HepG2 (cell line): Measurements from ENCODE around the gene KRCC1. TPM values are rescaled to one million over a fixed set of nuclear protein-coding genes. Genes with fewer than 3 reads are reported as not detected.

Experiments
- ADNP ChIP-seq: sonication (generic); formaldehyde crosslinking; IDR thresholded peaks from 2 replicates; pipeline ENCODE4 v1.4.0; 2020; ENCODE audit warnings: missing genetic modification reagents
- ARID2 ChIP-seq: sonication (generic); formaldehyde crosslinking; IDR thresholded peaks from 2 replicates; pipeline ENCODE4 v1.8.1; 2022; ENCODE audit warnings: mild to moderate bottlenecking, missing genetic modification reagents, borderline replicate concordance
- ARID5B ChIP-seq: IDR thresholded peaks from 2 replicates; pipeline ENCODE4 v1.4.0; 2020; ENCODE audit warnings: mild to moderate bottlenecking, missing genetic modification reagents
- ATF1 ChIP-seq: IDR thresholded peaks from 2 replicates; pipeline ENCODE4 v1.6.1; 2016; ENCODE audit warnings: mild to moderate bottlenecking, control low read depth
- CCDC6 ChIP-seq: sonication (generic); formaldehyde crosslinking; IDR thresholded peaks from 2 replicates; pipeline ENCODE4 v1.8.1; 2022; ENCODE audit warnings: mild to moderate bottlenecking, missing genetic modification reagents, moderate library complexity
- FOXC1 ChIP-seq: sonication (generic); formaldehyde crosslinking; IDR thresholded peaks from 2 replicates; pipeline ENCODE4 v1.8.0; 2022; ENCODE audit warnings: mild to moderate bottlenecking, missing genetic modification reagents, borderline replicate concordance
- GLMP ChIP-seq: sonication (generic); formaldehyde crosslinking; IDR thresholded peaks from 2 replicates; pipeline ENCODE4 v1.9.0; 2021; ENCODE audit warnings: missing genetic modification reagents, mild to moderate bottlenecking, borderline replicate concordance
- HNF4A ChIP-seq: sonication (generic); formaldehyde crosslinking; IDR thresholded peaks from 2 replicates; pipeline ENCODE4 v1.4.0; 2020; ENCODE audit warnings: missing genetic modification reagents
- MAFF ChIP-seq: IDR thresholded peaks from 2 replicates; pipeline ENCODE4 v1.6.1; 2011; ENCODE audit warnings: low read depth, low read length, improper control_type of control experiment
- MXD3 ChIP-seq: IDR thresholded peaks from 2 replicates; pipeline ENCODE4 v1.6.1; 2016; ENCODE audit warnings: mild to moderate bottlenecking, missing biosample characterization, missing genetic modification reagents
- NFE2 ChIP-seq: sonication (generic); formaldehyde crosslinking; IDR thresholded peaks from 2 replicates; pipeline ENCODE4 v1.4.0; 2020; ENCODE audit warnings: missing genetic modification reagents
- PHF5A ChIP-seq: IDR thresholded peaks from one replicate; pipeline ENCODE4 v1.6.1; 2018; ENCODE audit warnings: low read depth, missing genetic modification reagents; ENCODE audit not compliant: unreplicated experiment
- PHF8 ChIP-seq: sonication (generic); formaldehyde crosslinking; IDR thresholded peaks from 2 replicates; pipeline ENCODE4 v1.5.0; 2020; ENCODE audit warnings: missing genetic modification reagents
- RFX1 ChIP-seq: fragments of 450-650 bp; IDR thresholded peaks from 2 replicates; pipeline ENCODE4 v1.6.1; 2017
- SP4 ChIP-seq: sonication (generic); formaldehyde crosslinking; IDR thresholded peaks from 2 replicates; pipeline ENCODE4 v1.8.1; 2023; ENCODE audit warnings: mild to moderate bottlenecking, missing genetic modification reagents
- SRSF1 ChIP-seq: fragments of 200-400 bp; formaldehyde crosslinking; optimal IDR thresholded peaks from 2 replicates; pipeline ENCODE3; 2017; ENCODE audit warnings: mild to moderate bottlenecking, low read depth, low read length, moderate library complexity
- TBX2 ChIP-seq: sonication (generic); formaldehyde crosslinking; IDR thresholded peaks from 2 replicates; pipeline ENCODE4 v1.5.0; 2020; ENCODE audit warnings: missing genetic modification reagents, mild to moderate bottlenecking, borderline replicate concordance
- TRAFD1 ChIP-seq: sonication (generic); formaldehyde crosslinking; IDR thresholded peaks from 2 replicates; pipeline ENCODE4 v1.5.1; 2020; ENCODE audit warnings: missing genetic modification reagents, mild to moderate bottlenecking, borderline replicate concordance
- ZNF280D ChIP-seq: sonication (generic); formaldehyde crosslinking; IDR thresholded peaks from 2 replicates; pipeline ENCODE4 v1.5.1; 2020; ENCODE audit warnings: mild to moderate bottlenecking, missing genetic modification reagents
- ZNF451 ChIP-seq: sonication (generic); formaldehyde crosslinking; IDR thresholded peaks from 2 replicates; pipeline ENCODE4 v1.5.0; 2020; ENCODE audit warnings: mild to moderate bottlenecking, missing genetic modification reagents
- ZNF777 ChIP-seq: sonication (generic); formaldehyde crosslinking; IDR thresholded peaks from 2 replicates; pipeline ENCODE4 v1.4.0; 2020; ENCODE audit warnings: missing genetic modification reagents
- polyA plus RNA-seq, 8 experiments: library from polyadenylated mRNA; depleted of rRNA in 3 of 8; stranded (reverse) in 7 of 8; unstranded in 1 of 8; fragments of >200 nt; fragmentation: Illumina TruSeq in 4 of 8; extraction: Trizol in 4 of 8; gene quantifications; 2 replicates each; pipeline versions ENCODE4 v1.2.1 to v1.2.3, GENCODE V29; 2011 to 2016; ENCODE audit warnings: low read depth in 4 of 8, missing spikeins in 1 of 8, mixed read lengths in 1 of 8; ENCODE audit not compliant: insufficient read depth in 1 of 8
- total RNA-seq, 5 experiments: library from RNA; depleted of rRNA; stranded (reverse); fragments of >200 nt; fragmentation: Illumina TruSeq; extraction: Trizol; gene quantifications; 2 replicates each; pipeline ENCODE4 v1.2.3, GENCODE V29; 2016; ENCODE audit warnings: low read depth in 1 of 5

The KRCC1 gene
- total and polyA plus RNA-seq, 2 of the 13 experiments (the other 11 are each of a cell fraction or from before 2014, with no cell fraction given) = 6.5 to 7.7 TPM

GRCh38 chr2:88054782-88055370 lies 707 bp downstream of the KRCC1 start (continued):
- TF ChIP-seq PHF5A = no peak
- TF ChIP-seq ZNF280D = no peak
- no peak for TF ChIP-seq TRAFD1 (CRISPR knock-in tag)
- no peak for TF ChIP-seq PHF8
- TF ChIP-seq ADNP (CRISPR knock-in tag) = no peak
- TF ChIP-seq HNF4A (CRISPR knock-in tag) = no peak
- TF ChIP-seq FOXC1 (CRISPR knock-in tag) = no peak
- 0 out of 2 replicates have a peak, but pooled peaks have one; percentile 66 for TF ChIP-seq ARID2 (CRISPR knock-in tag)
- no peak; the same call in 1 of the 2 replicates for TF ChIP-seq ARID5B
- TF ChIP-seq GLMP (CRISPR knock-in tag) = no peak
- TF ChIP-seq ATF1 (CRISPR knock-in tag) = no peak
- no peak for TF ChIP-seq SP4 (CRISPR knock-in tag)
- no peak for TF ChIP-seq MXD3 (CRISPR knock-in tag)
- peak; percentile 22; the same call in 1 of the 2 replicates for TF ChIP-seq CCDC6 (CRISPR knock-in tag)
- TF ChIP-seq SRSF1 = no peak
- TF ChIP-seq ZNF451 (CRISPR knock-in tag) = no peak
- no peak for TF ChIP-seq RFX1
- TF ChIP-seq ZNF777 (CRISPR knock-in tag) = no peak
- TF ChIP-seq TBX2 = no peak
- no peak for TF ChIP-seq MAFF
- no peak for TF ChIP-seq NFE2
